GM12878 (cell line): ENCODE results near the gene IL27RA. TPM values are rescaled to one million over a fixed set of nuclear protein-coding genes. Genes with fewer than 3 reads are reported as not detected.

Source experiments
- ATAC-seq: fragments of 200-7000 bp; cut with Tn5 transposase; 3 replicates; pipeline ENCODE4 v1.9.1; 2020; ENCODE audit warnings: mild to moderate bottlenecking, moderate library complexity
- BruUV-seq: library from RNA; stranded (reverse); fragments of 400-500 nt; replicated peaks from 2 replicates; lab custom pipeline; 2021; lab: Mats Ljungman, UMichigan
- CTCF ChIA-PET: fragments of 300-600 bp; sonication (Branson Sonifier 250); formaldehyde crosslinking; extraction: SDS; loops from one replicate; lab custom pipeline; 2021; ENCODE audit warnings: inconsistent platforms; lab: Yijun Ruan, JAX
- POLR2A ChIA-PET: fragments of 350-600 bp; formaldehyde crosslinking; extraction: SDS; loops from one replicate; lab custom pipeline; 2021; ENCODE audit warnings: inconsistent platforms; lab: Charles Lee
- RAD21 ChIA-PET: fragments of 300-600 bp; sonication (Branson Sonifier 250); formaldehyde crosslinking; loops from one replicate; lab custom pipeline; 2023; ENCODE audit warnings: antibody characterized with exemption; ENCODE audit not compliant: unreplicated experiment; lab: Charles Lee
- SMC1A ChIA-PET: fragments of 300-600 bp; sonication (Branson Sonifier 250); formaldehyde crosslinking; loops from one replicate; lab custom pipeline; 2023; ENCODE audit not compliant: unreplicated experiment, uncharacterized antibody; lab: Charles Lee
- DNase-seq: peaks from one replicate; pipeline ENCODE4 v3.0.0-alpha.2; 2011; ENCODE audit warnings: low read depth, low spot score
- FAIRE-seq: peaks from 3 replicates; lab custom pipeline; 2011; peaks lifted over from hg19 to GRCh38; lab: Jason Lieb, UNC
- H2AFZ ChIP-seq: 2 replicates; pipeline ENCODE4 v1.6.0; 2011; ENCODE audit warnings: low read depth, low read length, control low read depth; ENCODE audit not compliant: control insufficient read depth
- H3K27ac ChIP-seq: 2 replicates; pipeline ENCODE4 v1.5.1; 2011; ENCODE audit warnings: control low read depth; ENCODE audit not compliant: control insufficient read depth, insufficient read depth
- H3K27me3 ChIP-seq, 2 experiments: replicated peaks in 1 of 2; 2 replicates each; pipeline versions ENCODE4 v1.6.0 to v1.6.1; 2011; ENCODE audit warnings: low read length in 1 of 2; ENCODE audit not compliant: control insufficient read depth in 2 of 2, insufficient read depth in 2 of 2
- H3K36me3 ChIP-seq, 2 experiments: 2 replicates each; pipeline ENCODE4 v1.5.1; 2011; ENCODE audit warnings: low read length in 1 of 2; ENCODE audit not compliant: control insufficient read depth in 2 of 2, insufficient read depth in 2 of 2
- H3K4me1 ChIP-seq: 2 replicates; pipeline ENCODE4 v1.6.1; 2011; ENCODE audit warnings: mild to moderate bottlenecking, low read length, moderate library complexity, mixed read lengths; ENCODE audit not compliant: control insufficient read depth, insufficient read depth
- H3K4me2 ChIP-seq: 2 replicates; pipeline ENCODE4 v1.6.0; 2011; ENCODE audit warnings: control low read depth; ENCODE audit not compliant: control insufficient read depth, insufficient read depth
- H3K4me3 ChIP-seq: fragments of 200-600 bp; sonication (generic); 2 replicates; pipeline ENCODE4 v1.5.1; 2016
- H3K79me2 ChIP-seq: 2 replicates; pipeline ENCODE4 v1.6.0; 2011; ENCODE audit warnings: low read length; ENCODE audit not compliant: control insufficient read depth, insufficient read depth
- H3K9ac ChIP-seq: 2 replicates; pipeline ENCODE4 v1.8.0; 2011; ENCODE audit warnings: low read length, control low read depth, mixed read lengths; ENCODE audit not compliant: control insufficient read depth, insufficient read depth
- H3K9me3 ChIP-seq: replicated peaks from 3 replicates; pipeline ENCODE4 v1.5.1; 2011; ENCODE audit warnings: mild to moderate bottlenecking, low read length; ENCODE audit not compliant: control insufficient read depth, insufficient read depth
- H4K20me1 ChIP-seq: 2 replicates; pipeline ENCODE4 v1.6.0; 2011; ENCODE audit not compliant: control insufficient read depth, insufficient read depth
- BMI1 ChIP-seq: fragments of 450-650 bp; IDR thresholded peaks from 2 replicates; pipeline ENCODE4 v1.6.1; 2016; ENCODE audit warnings: mild to moderate bottlenecking, moderate library complexity, borderline replicate concordance
- BRCA1 ChIP-seq: IDR thresholded peaks from 2 replicates; pipeline ENCODE4 v1.6.1; 2011; ENCODE audit warnings: low read depth, low read length, improper control_type of control experiment
- EED ChIP-seq: sonication (generic); IDR thresholded peaks from 2 replicates; pipeline ENCODE4 v1.6.1; 2016; ENCODE audit warnings: antibody characterized with exemption, low read depth
- KDM1A ChIP-seq: fragments of 200-600 bp; sonication (generic); IDR thresholded peaks from 2 replicates; pipeline ENCODE4 v1.6.1; 2016; ENCODE audit warnings: borderline replicate concordance
- MYB ChIP-seq: fragments of 150-350 bp; IDR thresholded peaks from 2 replicates; pipeline ENCODE4 v1.6.1; 2014; ENCODE audit warnings: mild to moderate bottlenecking, low read depth, low read length, borderline replicate concordance
- NRF1 ChIP-seq: conservative IDR thresholded peaks from 2 replicates; pipeline ENCODE4 v1.6.1; 2011; ENCODE audit warnings: mild to moderate bottlenecking, low read depth, low read length, improper control_type of control experiment
- RCOR1 ChIP-seq: conservative IDR thresholded peaks from 2 replicates; pipeline ENCODE4 v1.6.1; 2012; ENCODE audit warnings: low read depth, low read length, improper control_type of control experiment
- SIX5 ChIP-seq: IDR thresholded peaks from 2 replicates; pipeline ENCODE4 v1.6.1; 2011; ENCODE audit warnings: mild to moderate bottlenecking, low read depth, low read length, moderate library complexity; ENCODE audit not compliant: severe bottlenecking
- WGBS: methylation state at CpG from one replicate; pipeline ENCODE4 v1.1.6; 2016; ENCODE audit warnings: low lambda C conversion rate; ENCODE audit not compliant: insufficient replicate concordance, insufficient coverage; ENCODE audit errors: missing lambda C conversion rate; 5-methylcytosine and 5-hydroxymethylcytosine counted together
- in situ Hi-C: fragments of 300-500 bp; cut with MboI; formaldehyde crosslinking; loops from 9 replicates; pipeline ENCODE4 v1.14.3; 2018; ENCODE audit warnings: mixed read lengths
- intact Hi-C: fragments of 100-400 bp; cut with micrococcal nuclease; formaldehyde crosslinking; loops from one replicate; pipeline ENCODE4 v1.14.2; 2022; ENCODE audit not compliant: unreplicated experiment
- polyA plus RNA-seq, 11 experiments: library from polyadenylated mRNA; depleted of rRNA in 4 of 11; unstranded in 6 of 11; stranded (reverse) in 5 of 11; fragments of >200 nt; fragmentation: Nextera tagmentation in 4 of 11; fragmentation: Illumina TruSeq in 1 of 11; extraction: Ambion mirVana in 4 of 11; extraction: Trizol in 1 of 11; gene quantifications; 1 replicate in 1 of 11; 2 replicates in 10 of 11; pipeline versions ENCODE4 v1.2.1 to v1.2.3, GENCODE V29; 2011 to 2016; ENCODE audit warnings: inconsistent platforms in 2 of 11, missing spikeins in 2 of 11, low read depth in 1 of 11
- total RNA-seq, 4 experiments: library from RNA; depleted of rRNA in 3 of 4; stranded (reverse); fragments of >200 nt in 3 of 4; fragmentation: Illumina TruSeq in 1 of 4; extraction: Trizol in 1 of 4; gene quantifications; 2 replicates each; pipeline versions ENCODE4 v1.2.1 to v1.2.3, GENCODE V29; 2013 to 2021
- TF ChIP-seq, protein P1 (sequence below): fragments of 450-650 bp; IDR thresholded peaks from 2 replicates; pipeline ENCODE4 v1.6.1; 2017; ENCODE audit warnings: mild to moderate bottlenecking
- TF ChIP-seq, protein P2 (sequence below): IDR thresholded peaks from 2 replicates; pipeline ENCODE4 v1.6.1; 2012; ENCODE audit warnings: low read depth, low read length, improper control_type of control experiment

Gene IL27RA
- total and polyA plus RNA-seq, 10 of the 15 experiments (the other 5 are each of a cell fraction or from before 2014, with no cell fraction given): 8.4 to 63.5 (median 41.2) TPM

- TF ChIP-seq, protein P1, sequence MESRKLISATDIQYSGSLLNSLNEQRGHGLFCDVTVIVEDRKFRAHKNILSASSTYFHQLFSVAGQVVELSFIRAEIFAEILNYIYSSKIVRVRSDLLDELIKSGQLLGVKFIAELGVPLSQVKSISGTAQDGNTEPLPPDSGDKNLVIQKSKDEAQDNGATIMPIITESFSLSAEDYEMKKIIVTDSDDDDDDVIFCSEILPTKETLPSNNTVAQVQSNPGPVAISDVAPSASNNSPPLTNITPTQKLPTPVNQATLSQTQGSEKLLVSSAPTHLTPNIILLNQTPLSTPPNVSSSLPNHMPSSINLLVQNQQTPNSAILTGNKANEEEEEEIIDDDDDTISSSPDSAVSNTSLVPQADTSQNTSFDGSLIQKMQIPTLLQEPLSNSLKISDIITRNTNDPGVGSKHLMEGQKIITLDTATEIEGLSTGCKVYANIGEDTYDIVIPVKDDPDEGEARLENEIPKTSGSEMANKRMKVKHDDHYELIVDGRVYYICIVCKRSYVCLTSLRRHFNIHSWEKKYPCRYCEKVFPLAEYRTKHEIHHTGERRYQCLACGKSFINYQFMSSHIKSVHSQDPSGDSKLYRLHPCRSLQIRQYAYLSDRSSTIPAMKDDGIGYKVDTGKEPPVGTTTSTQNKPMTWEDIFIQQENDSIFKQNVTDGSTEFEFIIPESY: no peak
These were observed 41.5 kb upstream of the IL27RA start (continued) for GRCh38 chr19:13990085-13990484.

DNA sequence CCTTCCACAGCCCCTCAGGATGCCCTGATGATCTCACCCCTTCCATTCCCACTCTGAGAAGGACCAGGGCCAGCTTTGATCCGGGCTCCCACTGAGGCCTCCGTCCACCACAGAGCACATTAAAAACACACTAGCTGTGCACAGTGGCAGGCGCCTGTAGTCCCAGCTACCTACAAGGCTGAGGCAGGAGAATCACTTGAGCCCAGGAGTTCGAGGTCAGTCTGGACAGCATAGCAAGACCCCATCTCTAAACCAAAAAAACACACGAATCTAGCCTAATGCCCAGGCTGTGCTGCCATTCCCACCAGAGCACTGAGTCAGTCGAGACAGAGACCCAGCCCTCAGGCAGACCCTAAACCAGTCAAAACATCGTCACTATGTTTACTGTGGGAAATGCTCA, 39.5 kb upstream of the IL27RA start:
- no peak overlapping the region for H3K9ac ChIP-seq
- DNase-seq (no peak), ATAC-seq (no peak), FAIRE-seq (no peak)
- in situ Hi-C loops: no loop called here
- no peak overlapping the region for H3K4me2 ChIP-seq
- no TSS peak for BruUV-seq
- no peaks in the 10 kb centered on the region for H3K9me3 ChIP-seq
- no peak overlapping the region for H3K4me3 ChIP-seq
- ChIA-PET CTCF (interaction anchor here (1.4 kb wide), 1 partner anchor 11 kb away, joined by 3 read pairs; no protein-coding TSS in a partner anchor), POLR2A (interaction anchor here (0.6 kb wide), 1 partner anchor 843 kb away, joined by 3 read pairs; no protein-coding TSS in a partner anchor), SMC1A (no interaction called here), RAD21 (no interaction called here)
- H2AFZ ChIP-seq: no peak overlapping the region
- 86% methylated on average over 7 of the region's 7 CpGs for WGBS
- peaks cover 0 to 3% of the 10 kb centered on the region in 2 experiments; a peak in 3 of 4 replicates for H3K36me3 ChIP-seq
- intact Hi-C loops: no loop called here
- no peaks in the 10 kb centered on the region for H3K27me3 ChIP-seq
- no peak for TF ChIP-seq MYB
- TF ChIP-seq, protein P2, sequence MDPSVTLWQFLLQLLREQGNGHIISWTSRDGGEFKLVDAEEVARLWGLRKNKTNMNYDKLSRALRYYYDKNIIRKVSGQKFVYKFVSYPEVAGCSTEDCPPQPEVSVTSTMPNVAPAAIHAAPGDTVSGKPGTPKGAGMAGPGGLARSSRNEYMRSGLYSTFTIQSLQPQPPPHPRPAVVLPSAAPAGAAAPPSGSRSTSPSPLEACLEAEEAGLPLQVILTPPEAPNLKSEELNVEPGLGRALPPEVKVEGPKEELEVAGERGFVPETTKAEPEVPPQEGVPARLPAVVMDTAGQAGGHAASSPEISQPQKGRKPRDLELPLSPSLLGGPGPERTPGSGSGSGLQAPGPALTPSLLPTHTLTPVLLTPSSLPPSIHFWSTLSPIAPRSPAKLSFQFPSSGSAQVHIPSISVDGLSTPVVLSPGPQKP: no peak
- TF ChIP-seq KDM1A: no peak
- TF ChIP-seq SIX5: no peak
- no peak for TF ChIP-seq EED
- no peak for TF ChIP-seq RCOR1
- no peak for TF ChIP-seq BMI1
- TF ChIP-seq NRF1: no peak
- TF ChIP-seq BRCA1: no peak
- H3K4me1 ChIP-seq: peaks cover 8% of the 10 kb centered on the region
- no peak overlapping the region for H3K27ac ChIP-seq
- no peaks in the 10 kb centered on the region for H3K79me2 ChIP-seq
- H4K20me1 ChIP-seq: no peaks in the 10 kb centered on the region
